Nephron progenitor cell (in vitro differentiated cells): Measurements from ENCODE around the gene BRSK1.

Experiments used
- DNase-seq: peaks from one replicate; pipeline ENCODE4 v3.0.0; 2021
- H3K27ac Mint-ChIP-seq: 2 replicates; pipeline ENCODE4 v1.8.0; 2021; ENCODE audit warnings: mild to moderate bottlenecking, moderate library complexity, mixed read lengths
- H3K27me3 Mint-ChIP-seq: 2 replicates; pipeline ENCODE4 v1.8.0; 2021; ENCODE audit warnings: mild to moderate bottlenecking, low read depth, mixed read lengths; ENCODE audit not compliant: poor library complexity
- H3K36me3 Mint-ChIP-seq: 2 replicates; pipeline ENCODE4 v1.8.0; 2021; ENCODE audit warnings: low read depth, mixed read lengths
- H3K4me1 Mint-ChIP-seq: 2 replicates; pipeline ENCODE4 v1.8.0; 2021; ENCODE audit warnings: mixed read lengths
- H3K4me3 Mint-ChIP-seq: 2 replicates; pipeline ENCODE4 v1.8.0; 2021; ENCODE audit warnings: mild to moderate bottlenecking, moderate library complexity, mixed read lengths
- H3K9me3 Mint-ChIP-seq: 2 replicates; pipeline ENCODE4 v1.8.0; 2021; ENCODE audit warnings: mild to moderate bottlenecking, moderate library complexity, mixed read lengths
- TF ChIP-seq, protein P1 (sequence below): fragments of 200-600 bp; sonication (generic); IDR thresholded peaks from 2 replicates; pipeline ENCODE4 v1.5.0; 2021; ENCODE audit warnings: antibody characterized with exemption

Gene BRSK1

DNA sequence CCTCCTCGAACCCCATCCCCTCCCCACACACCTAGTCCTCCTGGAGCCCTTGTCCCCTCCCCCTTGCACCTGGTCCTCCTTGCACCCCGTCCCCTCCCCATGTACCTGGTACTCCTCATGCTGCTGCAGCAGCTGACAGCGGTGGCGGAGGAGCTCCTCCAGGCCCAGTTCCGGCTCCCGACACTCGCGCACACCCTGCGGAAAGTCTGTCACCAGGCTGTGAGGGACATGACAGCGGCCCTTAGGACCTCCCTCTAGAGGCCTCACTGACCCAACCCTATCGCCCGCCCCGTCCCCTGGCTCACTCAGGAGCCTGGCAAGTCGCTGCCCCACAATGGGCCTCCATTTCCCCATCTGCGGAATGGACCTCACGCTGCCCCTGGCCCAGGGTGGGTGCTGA, 18.6 kb upstream of the BRSK1 start:
- H3K9me3 Mint-ChIP-seq: peaks cover 17% of the 10 kb centered on the region
- peaks cover 49% of the 10 kb centered on the region for H3K36me3 Mint-ChIP-seq
- peaks cover 8% of the 10 kb centered on the region for H3K27me3 Mint-ChIP-seq
- TF ChIP-seq, protein P1, sequence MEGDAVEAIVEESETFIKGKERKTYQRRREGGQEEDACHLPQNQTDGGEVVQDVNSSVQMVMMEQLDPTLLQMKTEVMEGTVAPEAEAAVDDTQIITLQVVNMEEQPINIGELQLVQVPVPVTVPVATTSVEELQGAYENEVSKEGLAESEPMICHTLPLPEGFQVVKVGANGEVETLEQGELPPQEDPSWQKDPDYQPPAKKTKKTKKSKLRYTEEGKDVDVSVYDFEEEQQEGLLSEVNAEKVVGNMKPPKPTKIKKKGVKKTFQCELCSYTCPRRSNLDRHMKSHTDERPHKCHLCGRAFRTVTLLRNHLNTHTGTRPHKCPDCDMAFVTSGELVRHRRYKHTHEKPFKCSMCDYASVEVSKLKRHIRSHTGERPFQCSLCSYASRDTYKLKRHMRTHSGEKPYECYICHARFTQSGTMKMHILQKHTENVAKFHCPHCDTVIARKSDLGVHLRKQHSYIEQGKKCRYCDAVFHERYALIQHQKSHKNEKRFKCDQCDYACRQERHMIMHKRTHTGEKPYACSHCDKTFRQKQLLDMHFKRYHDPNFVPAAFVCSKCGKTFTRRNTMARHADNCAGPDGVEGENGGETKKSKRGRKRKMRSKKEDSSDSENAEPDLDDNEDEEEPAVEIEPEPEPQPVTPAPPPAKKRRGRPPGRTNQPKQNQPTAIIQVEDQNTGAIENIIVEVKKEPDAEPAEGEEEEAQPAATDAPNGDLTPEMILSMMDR: no peak
- no peak overlapping the region for H3K4me3 Mint-ChIP-seq
- no peak for DNase-seq
- H3K27ac Mint-ChIP-seq: no peak overlapping the region
- H3K4me1 Mint-ChIP-seq: peaks cover 4% of the 10 kb centered on the region

DNA sequence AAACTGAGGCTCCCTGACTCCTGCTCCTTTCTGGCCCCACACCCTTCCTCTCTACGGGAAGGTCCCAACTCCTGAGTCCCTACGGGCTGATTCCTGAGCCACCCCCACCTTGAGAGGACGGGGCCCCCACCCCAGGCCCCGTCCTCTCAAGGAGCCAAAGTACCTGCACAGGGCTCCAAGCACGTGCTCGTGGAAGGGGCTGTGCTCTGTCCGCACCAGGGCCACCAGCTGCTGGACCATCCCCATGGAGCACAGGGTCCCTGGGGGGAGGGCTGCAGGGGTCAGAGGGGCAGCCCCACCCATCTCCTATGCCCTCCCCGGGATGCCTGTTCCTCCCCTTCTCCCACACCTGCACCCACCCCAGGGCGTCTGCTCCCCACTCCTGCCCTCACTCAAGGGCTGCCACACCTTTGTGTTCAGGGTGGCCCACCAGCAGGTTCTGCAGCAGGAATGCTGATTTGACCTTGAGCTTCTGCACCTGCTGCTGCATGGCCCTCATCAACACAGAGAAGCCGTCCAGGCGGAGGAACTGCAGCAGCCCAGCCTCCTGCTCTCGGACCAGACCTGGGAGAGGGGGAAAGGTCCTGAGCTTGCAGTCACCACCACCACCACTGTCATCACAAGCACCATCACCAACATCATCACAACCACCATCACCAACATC, 17.9 kb upstream of the BRSK1 start:
- Mint-ChIP-seq H3K9me3 (peaks cover 17% of the 10 kb centered on the region), H3K36me3 (peaks cover 54% of the 10 kb centered on the region), H3K4me3 (no peak overlapping the region), H3K27me3 (peaks cover 8% of the 10 kb centered on the region), H3K4me1 (no peaks in the 10 kb centered on the region), H3K27ac (no peak overlapping the region)
- DNase-seq: no peak
- TF ChIP-seq, protein P1: no peak

DNA sequence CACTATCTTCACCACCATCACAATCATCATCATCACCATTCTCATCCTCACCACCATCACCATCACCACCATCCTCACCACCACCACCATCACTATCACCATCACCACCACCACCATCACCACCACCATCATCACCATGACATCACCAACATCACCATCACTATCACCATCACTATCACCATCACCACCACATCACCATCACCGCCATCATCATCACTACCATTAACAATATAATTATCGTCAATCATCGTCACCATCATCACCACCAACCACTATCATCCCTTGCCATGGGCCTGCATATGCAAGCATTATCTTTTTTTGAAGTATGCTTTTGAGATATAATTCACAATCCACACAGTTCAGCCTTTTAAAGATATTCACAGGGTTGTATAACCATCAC, 17.4 kb upstream of the BRSK1 start:
- TF ChIP-seq, protein P1: no peak
- Mint-ChIP-seq H3K27me3 (peaks cover 8% of the 10 kb centered on the region), H3K36me3 (peaks cover 55% of the 10 kb centered on the region), H3K9me3 (peaks cover 17% of the 10 kb centered on the region), H3K4me1 (no peaks in the 10 kb centered on the region), H3K27ac (no peak overlapping the region), H3K4me3 (no peak overlapping the region)
- no peak for DNase-seq

DNA sequence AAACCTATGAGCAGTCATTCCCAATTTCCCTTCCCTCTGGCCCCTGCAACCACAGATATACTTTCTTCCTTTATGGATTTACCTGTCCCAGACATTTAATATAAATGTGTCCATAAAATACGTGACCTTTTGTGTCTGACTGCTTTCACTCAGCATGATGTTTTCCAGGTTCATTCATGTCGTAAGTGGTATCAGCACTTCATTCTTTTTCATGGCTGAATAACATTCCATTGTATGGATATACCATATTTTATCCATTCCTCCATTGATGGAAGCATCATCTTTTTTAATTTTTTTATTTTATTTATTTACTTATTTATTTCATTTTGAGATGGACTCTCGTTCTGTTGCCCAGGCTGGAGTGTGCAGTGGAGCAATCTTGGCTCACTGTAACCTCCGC, 17.0 kb upstream of the BRSK1 start:
- TF ChIP-seq, protein P1: no peak
- Mint-ChIP-seq H3K27ac (no peak overlapping the region), H3K4me1 (no peaks in the 10 kb centered on the region), H3K9me3 (peaks cover 17% of the 10 kb centered on the region), H3K36me3 (peaks cover 56% of the 10 kb centered on the region), H3K4me3 (no peak overlapping the region), H3K27me3 (peaks cover 8% of the 10 kb centered on the region)
- no peak for DNase-seq

DNA sequence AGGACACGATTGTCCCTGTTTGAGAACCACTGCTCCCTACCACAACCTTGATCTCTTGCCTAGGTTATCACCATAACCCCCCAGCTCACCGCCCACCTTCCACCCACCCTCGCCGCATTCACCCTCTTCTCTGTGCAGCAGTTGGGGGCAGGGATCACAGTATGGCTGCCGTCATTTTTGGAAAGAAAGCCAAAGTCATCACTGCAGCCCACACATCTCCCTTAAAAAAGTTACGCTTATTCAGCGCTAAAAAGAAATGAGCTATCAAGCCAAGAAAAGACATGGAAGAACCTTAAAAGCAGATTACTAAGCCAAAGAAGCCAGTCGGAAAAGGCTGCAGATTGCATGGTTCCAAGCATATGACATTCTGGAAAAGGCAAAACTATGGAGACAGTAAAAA, 14.5 kb upstream of the BRSK1 start:
- TF ChIP-seq, protein P1: no peak
- Mint-ChIP-seq H3K27ac (peak overlapping the region; percentile 6), H3K27me3 (peaks cover 8% of the 10 kb centered on the region), H3K4me1 (no peaks in the 10 kb centered on the region), H3K36me3 (peaks cover 50% of the 10 kb centered on the region), H3K4me3 (no peak overlapping the region), H3K9me3 (peaks cover 17% of the 10 kb centered on the region)
- DNase-seq: no peak
